Globus pallidus (tissue), 1 donor: ENCODE measurements around the gene MED26.
"Not testable (repeated sequence)": the region's sequence is repeated elsewhere in the genome, so short reads cannot be mapped to it uniquely, and the experiment has no call there.

Experiments used
- DNase-seq: peaks from one replicate; pipeline ENCODE4 v3.0.0-alpha.2; 2015; ENCODE audit warnings: low spot score

The MED26 gene

GRCh38 chr19:16628183-16628983 is at the start of gene MED26:
Gene MED26 (minus strand): TSS chr19:16628204. CDS start chr19:16627943, 261 bp downstream.
- DNase-seq: peak; percentile 94

- no peak for DNase-seq
These were observed 49.1 kb upstream of the MED26 start for GRCh38 chr19:16677055-16677454.

GRCh38 chr19:16676101-16676798 is 48.2 kb upstream of the MED26 start:
- no peak for DNase-seq

GRCh38 chr19:16673839-16674238 is 45.8 kb upstream of the MED26 start:
- not testable (repeated sequence) for DNase-seq

GRCh38 chr19:16673231-16673630 is 45.2 kb upstream of the MED26 start:
- DNase-seq: no peak

GRCh38 chr19:16671652-16672274 is 43.8 kb upstream of the MED26 start:
- DNase-seq: no peak

- no peak for DNase-seq
These were observed 42.3 kb upstream of the MED26 start for GRCh38 chr19:16670291-16670690.

- not testable (repeated sequence) for DNase-seq
These were observed 40.7 kb upstream of the MED26 start for GRCh38 chr19:16668702-16669101.

GRCh38 chr19:16668176-16668575 is 40.2 kb upstream of the MED26 start:
- DNase-seq: no peak

GRCh38 chr19:16661480-16662034 is 33.6 kb upstream of the MED26 start:
- peak; percentile 26 for DNase-seq

GRCh38 chr19:16660763-16661479 is 32.9 kb upstream of the MED26 start, which contains the start of gene TMEM38A:
Gene TMEM38A (plus strand): TSS chr19:16661139. CDS start chr19:16661218, 79 bp downstream.
- peak; percentile 35 for DNase-seq

- peak; percentile 99 for DNase-seq
These were observed 32.1 kb upstream of the MED26 start, which contains the start of gene SMIM7 for GRCh38 chr19:16659832-16660708. Gene SMIM7 (minus strand): TSS chr19:16660144. CDS start chr19:16660110, 34 bp downstream.

- DNase-seq: no peak
These were observed 31.4 kb upstream of the MED26 start for GRCh38 chr19:16659464-16659831.

GRCh38 chr19:16657384-16657783 is 29.4 kb upstream of the MED26 start:
- no peak for DNase-seq

- no peak for DNase-seq
These were observed 27.7 kb upstream of the MED26 start for GRCh38 chr19:16655727-16656126.

GRCh38 chr19:16654627-16655026 is 26.6 kb upstream of the MED26 start:
- no peak for DNase-seq

GRCh38 chr19:16654140-16654539 is 26.1 kb upstream of the MED26 start:
- no peak for DNase-seq

GRCh38 chr19:16652854-16653253 is 24.9 kb upstream of the MED26 start:
- DNase-seq: no peak

- DNase-seq: not testable (repeated sequence)
These were observed 23.6 kb upstream of the MED26 start for GRCh38 chr19:16651421-16652188.

- no peak for DNase-seq
These were observed 22.8 kb upstream of the MED26 start for GRCh38 chr19:16650821-16651220.
